WERI-Rb-1 (cell line): ENCODE measurements around the gene TIAM1.

Source experiments
- DNase-seq: peaks from one replicate; pipeline ENCODE4 v3.0.0-alpha.2; 2020
- H3K27ac ChIP-seq: fragments of 250-450 bp; sonication (Bioruptor Pico); 2 replicates; pipeline ENCODE4 v1.5.1; 2020; ENCODE audit warnings: mild to moderate bottlenecking, moderate library complexity
- H3K27me3 ChIP-seq: fragments of 250-450 bp; sonication (Bioruptor Pico); 2 replicates; pipeline ENCODE4 v1.5.1; 2021; ENCODE audit warnings: mild to moderate bottlenecking, low read depth, moderate library complexity; ENCODE audit not compliant: insufficient read depth, severe bottlenecking
- H3K36me3 ChIP-seq: fragments of 250-450 bp; sonication (Bioruptor Pico); 2 replicates; pipeline ENCODE4 v1.5.1; 2020; ENCODE audit warnings: mild to moderate bottlenecking, moderate library complexity
- H3K4me3 ChIP-seq: 2 replicates; pipeline ENCODE4 v1.5.1; 2011; ENCODE audit warnings: low read depth, mild to moderate bottlenecking, control low read depth, low read length
- H3K9me3 ChIP-seq: fragments of 250-450 bp; sonication (Bioruptor Pico); 2 replicates; pipeline ENCODE4 v1.5.1; 2021; ENCODE audit warnings: mild to moderate bottlenecking, moderate library complexity; ENCODE audit not compliant: severe bottlenecking
- TF ChIP-seq, protein P1 (sequence below): IDR thresholded peaks from 2 replicates; pipeline ENCODE4 v1.5.1; 2011; ENCODE audit warnings: low read depth, mild to moderate bottlenecking, control low read depth, inconsistent platforms, low read length

TIAM1 gene

GRCh38 chr21:31092832-31093625, 251.0 kb downstream of the TIAM1 start:
- H3K27ac ChIP-seq = no peak overlapping the region
- H3K9me3 ChIP-seq = peaks cover 7% of the 10 kb centered on the region
- no peak for DNase-seq
- no peaks in the 10 kb centered on the region for H3K36me3 ChIP-seq
- H3K4me3 ChIP-seq = no peak overlapping the region
- peaks cover 51% of the 10 kb centered on the region for H3K27me3 ChIP-seq
- TF ChIP-seq, protein P1, sequence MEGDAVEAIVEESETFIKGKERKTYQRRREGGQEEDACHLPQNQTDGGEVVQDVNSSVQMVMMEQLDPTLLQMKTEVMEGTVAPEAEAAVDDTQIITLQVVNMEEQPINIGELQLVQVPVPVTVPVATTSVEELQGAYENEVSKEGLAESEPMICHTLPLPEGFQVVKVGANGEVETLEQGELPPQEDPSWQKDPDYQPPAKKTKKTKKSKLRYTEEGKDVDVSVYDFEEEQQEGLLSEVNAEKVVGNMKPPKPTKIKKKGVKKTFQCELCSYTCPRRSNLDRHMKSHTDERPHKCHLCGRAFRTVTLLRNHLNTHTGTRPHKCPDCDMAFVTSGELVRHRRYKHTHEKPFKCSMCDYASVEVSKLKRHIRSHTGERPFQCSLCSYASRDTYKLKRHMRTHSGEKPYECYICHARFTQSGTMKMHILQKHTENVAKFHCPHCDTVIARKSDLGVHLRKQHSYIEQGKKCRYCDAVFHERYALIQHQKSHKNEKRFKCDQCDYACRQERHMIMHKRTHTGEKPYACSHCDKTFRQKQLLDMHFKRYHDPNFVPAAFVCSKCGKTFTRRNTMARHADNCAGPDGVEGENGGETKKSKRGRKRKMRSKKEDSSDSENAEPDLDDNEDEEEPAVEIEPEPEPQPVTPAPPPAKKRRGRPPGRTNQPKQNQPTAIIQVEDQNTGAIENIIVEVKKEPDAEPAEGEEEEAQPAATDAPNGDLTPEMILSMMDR = no peak

- DNase-seq = no peak
- TF ChIP-seq, protein P1 = no peak
Observed at GRCh38 chr21:31090376-31090775, 253.7 kb downstream of the TIAM1 start.

DNA sequence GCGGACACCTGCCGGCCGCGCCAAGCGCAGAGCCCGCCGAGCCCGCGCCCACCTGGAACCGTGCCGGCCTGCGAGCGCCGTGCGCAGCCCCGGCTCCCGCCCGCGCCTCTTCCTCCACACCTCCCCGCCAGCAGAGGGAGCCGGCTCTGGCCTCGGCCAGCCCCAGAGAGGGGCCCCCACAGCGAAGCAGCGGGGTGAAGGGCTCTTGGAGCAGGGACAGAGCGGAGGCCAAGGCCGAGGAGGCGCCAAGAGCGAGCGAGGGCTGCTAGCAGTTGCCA, 255.6 kb downstream of the TIAM1 start:
- H3K36me3 ChIP-seq = no peaks in the 10 kb centered on the region
- DNase-seq = no peak
- H3K27ac ChIP-seq = no peak overlapping the region
- no peak overlapping the region for H3K4me3 ChIP-seq
- TF ChIP-seq, protein P1 = no peak
- H3K27me3 ChIP-seq = peaks cover 61% of the 10 kb centered on the region
- H3K9me3 ChIP-seq = no peaks in the 10 kb centered on the region

More at GRCh38 chr21:31090376-31090775, 253.7 kb downstream of the TIAM1 start:
- H3K4me3 ChIP-seq = no peak overlapping the region
- H3K36me3 ChIP-seq = no peaks in the 10 kb centered on the region
- H3K27ac ChIP-seq = no peak overlapping the region
- peaks cover 60% of the 10 kb centered on the region for H3K27me3 ChIP-seq
- H3K9me3 ChIP-seq = peaks cover 7% of the 10 kb centered on the region

DNA sequence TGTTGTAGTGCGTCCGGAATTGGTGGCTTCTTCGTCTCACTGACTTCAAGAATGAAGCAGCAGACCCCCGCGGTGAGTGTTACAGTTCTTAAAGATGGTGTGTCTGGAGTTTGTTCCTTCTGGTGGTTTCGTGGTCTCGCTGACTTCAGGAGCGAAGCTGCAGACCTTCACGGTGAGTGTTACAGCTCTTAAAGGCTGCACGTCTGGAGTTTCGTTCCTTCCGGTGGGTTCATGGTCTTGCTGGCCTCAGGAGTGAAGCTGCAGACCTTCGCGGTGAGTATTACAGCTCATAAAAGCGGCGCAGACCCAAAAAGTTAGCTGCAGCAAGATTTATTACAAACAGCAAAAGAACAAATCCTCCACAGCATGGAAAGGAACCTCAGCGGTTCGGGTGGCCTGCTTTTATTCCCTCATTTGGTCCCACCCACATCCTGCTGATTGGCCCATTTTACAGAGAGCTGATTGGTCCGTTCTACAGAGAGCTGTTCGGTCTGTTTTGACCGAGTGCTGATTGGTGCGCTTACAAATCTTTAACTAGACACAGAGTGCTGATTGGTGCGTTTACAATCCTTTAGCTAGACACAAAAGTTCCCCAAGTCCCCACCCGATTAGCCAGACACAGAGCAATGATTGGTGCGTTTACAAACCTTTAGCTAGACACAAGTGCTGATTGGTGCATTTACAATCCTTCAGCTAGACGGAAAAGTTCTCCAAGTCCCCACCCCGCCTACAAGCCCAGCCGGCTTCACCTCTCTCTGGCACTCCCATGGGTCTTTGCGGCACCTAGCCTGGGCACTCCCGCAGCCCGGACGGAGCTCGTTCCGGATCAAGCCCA, 256.2 kb downstream of the TIAM1 start:
- H3K9me3 ChIP-seq = no peaks in the 10 kb centered on the region
- no peak for DNase-seq
- no peak overlapping the region for H3K27ac ChIP-seq
- TF ChIP-seq, protein P1 = no peak
- no peak overlapping the region for H3K4me3 ChIP-seq
- no peaks in the 10 kb centered on the region for H3K36me3 ChIP-seq
- H3K27me3 ChIP-seq = peaks cover 62% of the 10 kb centered on the region

DNA sequence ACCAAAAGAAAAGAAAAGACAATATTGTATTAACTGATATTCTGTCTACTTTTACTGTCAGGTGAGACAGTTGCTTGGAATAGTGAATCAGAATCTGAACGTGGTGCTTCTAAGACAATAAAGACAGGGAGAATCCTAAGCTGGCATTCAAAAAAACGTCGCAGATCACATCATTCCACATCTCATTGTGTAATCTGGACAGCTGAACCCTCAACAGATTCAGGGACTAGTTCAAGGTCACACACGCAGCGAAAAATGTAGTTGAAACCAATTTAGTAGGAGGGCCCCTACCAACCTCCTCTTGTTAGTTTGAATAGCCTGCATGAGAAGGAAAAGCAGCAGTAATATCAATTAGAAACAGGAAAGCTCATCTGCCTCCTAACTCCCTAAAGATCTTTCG, 259.4 kb downstream of the TIAM1 start:
- Histone ChIP-seq H3K9me3 (no peaks in the 10 kb centered on the region), H3K36me3 (no peaks in the 10 kb centered on the region), H3K27ac (no peak overlapping the region), H3K4me3 (no peak overlapping the region), H3K27me3 (peaks cover 71% of the 10 kb centered on the region)
- TF ChIP-seq, protein P1 = no peak
- DNase-seq = no peak
